ENCODE results near the gene FGFR4. TPM values are rescaled to one million over a fixed set of nuclear protein-coding genes. Genes with fewer than 3 reads are reported as not detected.

FGFR4 gene
- 33.0 and 34.1 TPM in 2 replicates for total RNA-seq (ENCODE audit: low replicate concordance)
- long read RNA-seq, result 0 reads

GRCh38 chr5:177086654-177087397 lies at the start of gene FGFR4:
TSS of gene FGFR4 (plus strand) at chr5:177086915. CDS start at chr5:177089603, 2,688 bp downstream.
- Mint-ChIP-seq H3K4me1 (ENCODE audit: unreplicated experiment) (peaks cover 25% of the 10 kb centered on the region), H3K36me3 (no peaks in the 10 kb centered on the region), H3K27ac (peak within 1 kb of the TSS; percentile 91), H3K27me3 (peaks cover 25% of the 10 kb centered on the region), H3K4me3 (peak within 1 kb of the TSS; percentile 80), H3K9me3 (no peaks in the 10 kb centered on the region)
- peak; percentile 83 for DNase-seq (ENCODE audit: extremely low spot score, unreplicated experiment)
- peak; percentile 78 for TF ChIP-seq CTCF (conservative IDR thresholded peaks at IDR 0.05)

GRCh38 chr5:177036921-177037320 lies 49.8 kb upstream of the FGFR4 start:
- H3K9me3 Mint-ChIP-seq, result no peaks in the 10 kb centered on the region
- H3K27me3 Mint-ChIP-seq, result no peaks in the 10 kb centered on the region
- no peak overlapping the region for H3K27ac Mint-ChIP-seq
- no peak overlapping the region for H3K4me3 Mint-ChIP-seq
- peaks cover 9% of the 10 kb centered on the region for H3K4me1 Mint-ChIP-seq (ENCODE audit: unreplicated experiment)
- no peak for DNase-seq (ENCODE audit: extremely low spot score, unreplicated experiment)
- H3K36me3 Mint-ChIP-seq, result peaks cover 20% of the 10 kb centered on the region
- no peak for TF ChIP-seq CTCF (conservative IDR thresholded peaks at IDR 0.05)

- Mint-ChIP-seq H3K4me1 (ENCODE audit: unreplicated experiment) (peaks cover 6% of the 10 kb centered on the region), H3K27ac (no peak overlapping the region)
- DNase-seq (ENCODE audit: extremely low spot score, unreplicated experiment), result no peak
These were observed 45.8 kb upstream of the FGFR4 start for GRCh38 chr5:177040814-177041420.

GRCh38 chr5:177041936-177042335 lies 44.8 kb upstream of the FGFR4 start:
- Mint-ChIP-seq H3K27me3 (no peaks in the 10 kb centered on the region), H3K27ac (no peak overlapping the region), H3K4me3 (no peak overlapping the region), H3K4me1 (ENCODE audit: unreplicated experiment) (no peaks in the 10 kb centered on the region), H3K9me3 (no peaks in the 10 kb centered on the region), H3K36me3 (peaks cover 15% of the 10 kb centered on the region)
- no peak for DNase-seq (ENCODE audit: extremely low spot score, unreplicated experiment)
- no peak for TF ChIP-seq CTCF (conservative IDR thresholded peaks at IDR 0.05)

More at GRCh38 chr5:177040814-177041420, 45.8 kb upstream of the FGFR4 start:
- no peak for TF ChIP-seq CTCF (conservative IDR thresholded peaks at IDR 0.05)
- Mint-ChIP-seq H3K36me3 (peaks cover 18% of the 10 kb centered on the region), H3K4me3 (no peak overlapping the region), H3K9me3 (no peaks in the 10 kb centered on the region), H3K27me3 (no peaks in the 10 kb centered on the region)

- no peak for TF ChIP-seq CTCF (conservative IDR thresholded peaks at IDR 0.05)
- Mint-ChIP-seq H3K9me3 (no peaks in the 10 kb centered on the region), H3K4me3 (no peak overlapping the region), H3K4me1 (ENCODE audit: unreplicated experiment) (no peaks in the 10 kb centered on the region), H3K27me3 (no peaks in the 10 kb centered on the region), H3K36me3 (peaks cover 15% of the 10 kb centered on the region), H3K27ac (no peak overlapping the region)
- no peak for DNase-seq (ENCODE audit: extremely low spot score, unreplicated experiment)
These were observed 43.6 kb upstream of the FGFR4 start for GRCh38 chr5:177043114-177043513.
